ENCODE data around the gene VIPR2.

The VIPR2 gene

DNA sequence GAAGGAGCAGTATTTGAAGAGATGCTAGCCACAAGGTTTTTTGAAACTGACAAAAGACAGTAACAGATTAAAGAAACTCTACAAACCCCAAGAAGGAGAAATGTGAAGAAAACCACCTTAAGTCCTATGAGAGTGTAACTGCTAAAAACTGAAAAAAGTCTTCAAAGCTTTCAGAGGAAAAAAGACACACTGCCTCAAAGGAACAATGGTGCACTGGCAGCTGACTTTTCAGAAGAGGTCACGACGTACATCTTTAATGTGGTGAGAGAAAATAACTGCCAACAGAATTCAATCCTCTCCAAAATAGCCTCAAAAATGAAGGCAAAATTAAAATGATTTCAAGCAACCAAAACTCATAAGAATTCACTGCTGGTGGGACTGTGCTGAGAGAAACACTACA is 94.0 kb downstream of the VIPR2 start:
- peaks cover 0 to 3% (median 0%) of the 10 kb centered on the region in 4 donors for H3K4me1 ChIP-seq
- H3K27ac ChIP-seq, result no peak overlapping the region
- TF ChIP-seq, protein P1, sequence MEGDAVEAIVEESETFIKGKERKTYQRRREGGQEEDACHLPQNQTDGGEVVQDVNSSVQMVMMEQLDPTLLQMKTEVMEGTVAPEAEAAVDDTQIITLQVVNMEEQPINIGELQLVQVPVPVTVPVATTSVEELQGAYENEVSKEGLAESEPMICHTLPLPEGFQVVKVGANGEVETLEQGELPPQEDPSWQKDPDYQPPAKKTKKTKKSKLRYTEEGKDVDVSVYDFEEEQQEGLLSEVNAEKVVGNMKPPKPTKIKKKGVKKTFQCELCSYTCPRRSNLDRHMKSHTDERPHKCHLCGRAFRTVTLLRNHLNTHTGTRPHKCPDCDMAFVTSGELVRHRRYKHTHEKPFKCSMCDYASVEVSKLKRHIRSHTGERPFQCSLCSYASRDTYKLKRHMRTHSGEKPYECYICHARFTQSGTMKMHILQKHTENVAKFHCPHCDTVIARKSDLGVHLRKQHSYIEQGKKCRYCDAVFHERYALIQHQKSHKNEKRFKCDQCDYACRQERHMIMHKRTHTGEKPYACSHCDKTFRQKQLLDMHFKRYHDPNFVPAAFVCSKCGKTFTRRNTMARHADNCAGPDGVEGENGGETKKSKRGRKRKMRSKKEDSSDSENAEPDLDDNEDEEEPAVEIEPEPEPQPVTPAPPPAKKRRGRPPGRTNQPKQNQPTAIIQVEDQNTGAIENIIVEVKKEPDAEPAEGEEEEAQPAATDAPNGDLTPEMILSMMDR (IDR thresholded peaks at IDR 0.05), result no peak
- H3K27me3 ChIP-seq, result no peaks in the 10 kb centered on the region
- H3K36me3 ChIP-seq, result peaks cover 0 to 8% (median 6%) of the 10 kb centered on the region in 3 donors
- no peak for DNase-seq
- no peak overlapping the region for H3K4me3 ChIP-seq
- peaks cover 0 to 6% (median 0%) of the 10 kb centered on the region in 3 donors for H3K9me3 ChIP-seq
- intact Hi-C loops (cut with DNase I; ENCODE audit: low total_unique reads), result no loop called here

DNA sequence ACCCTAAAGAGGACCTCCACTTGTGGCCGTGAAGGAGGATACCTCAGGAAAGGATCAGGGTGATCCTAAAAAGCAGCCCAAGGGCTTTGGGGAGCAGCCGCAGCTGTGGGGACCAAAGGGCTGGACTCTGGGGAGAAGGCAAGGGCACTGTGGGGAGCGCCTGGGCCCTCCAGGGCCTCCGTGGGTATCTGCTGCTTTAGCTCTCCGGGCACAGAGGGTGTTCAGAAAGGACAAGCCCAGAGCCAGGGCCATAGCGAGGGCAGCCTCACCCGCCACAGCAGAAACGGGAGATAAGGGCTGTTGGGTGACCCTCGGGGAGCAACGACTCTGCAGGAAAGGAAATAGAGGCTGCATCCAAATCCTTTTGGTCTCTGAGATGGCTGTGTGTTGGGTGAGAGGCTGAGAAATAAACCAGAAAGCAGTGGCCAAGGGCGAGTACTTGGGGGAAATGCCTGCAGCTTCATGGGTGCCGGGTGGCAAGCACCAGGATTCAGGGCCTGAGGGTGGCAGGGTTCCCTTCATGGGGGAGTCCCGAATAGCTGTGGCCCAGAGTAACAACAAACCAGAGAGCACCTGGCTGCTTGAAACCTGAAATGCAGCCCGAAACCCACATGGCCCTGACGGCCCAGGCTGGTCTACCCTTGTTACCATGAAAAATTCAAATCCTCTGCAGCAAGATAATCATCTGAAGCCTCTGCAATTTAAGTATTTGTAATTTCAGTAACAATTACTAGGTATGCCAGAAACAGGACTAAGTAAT is 95.2 kb downstream of the VIPR2 start:
- Histone ChIP-seq H3K27ac (no peak overlapping the region), H3K4me3 (no peak overlapping the region), H3K27me3 (no peaks in the 10 kb centered on the region), H3K36me3 (no peaks in the 10 kb centered on the region), H3K4me1 (peaks cover 0 to 3% (median 0%) of the 10 kb centered on the region in 4 donors), H3K9me3 (peaks cover 0 to 6% (median 0%) of the 10 kb centered on the region in 3 donors)
- TF ChIP-seq, protein P1 (IDR thresholded peaks at IDR 0.05), result no peak
- DNase-seq, result peak in 1 of 2 donors; percentile 7
- intact Hi-C loops (cut with DNase I; ENCODE audit: low total_unique reads), result no loop called here

DNA sequence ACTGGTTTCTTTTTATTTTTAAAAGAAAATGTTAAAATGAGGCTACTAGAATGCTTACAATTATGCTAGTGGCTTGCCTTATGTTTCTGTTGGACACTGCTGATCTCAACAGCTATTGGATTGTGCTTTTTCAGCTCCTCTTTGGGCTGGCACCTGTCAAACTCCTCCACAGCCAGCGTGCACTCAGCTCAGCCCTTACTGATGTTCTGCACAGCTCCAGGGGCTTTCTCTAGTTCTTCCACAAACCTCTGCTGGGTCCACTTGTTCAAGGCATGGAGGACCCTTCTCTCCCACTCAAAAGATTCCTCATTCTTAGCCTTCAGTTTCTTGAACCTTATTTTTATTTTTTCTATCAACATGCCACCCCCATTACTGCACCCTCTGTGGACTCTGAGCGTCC is 96.0 kb downstream of the VIPR2 start:
- H3K27me3 ChIP-seq, result no peaks in the 10 kb centered on the region
- no peak overlapping the region for H3K4me3 ChIP-seq
- TF ChIP-seq, protein P1 (IDR thresholded peaks at IDR 0.05), result no peak
- no peak overlapping the region for H3K27ac ChIP-seq
- DNase-seq, result no peak
- no peaks in the 10 kb centered on the region for H3K36me3 ChIP-seq
- H3K9me3 ChIP-seq, result peaks cover 0 to 6% (median 0%) of the 10 kb centered on the region in 3 donors
- intact Hi-C loops (cut with DNase I; ENCODE audit: low total_unique reads), result no loop called here
- peaks cover 0 to 3% (median 0%) of the 10 kb centered on the region in 4 donors for H3K4me1 ChIP-seq

DNA sequence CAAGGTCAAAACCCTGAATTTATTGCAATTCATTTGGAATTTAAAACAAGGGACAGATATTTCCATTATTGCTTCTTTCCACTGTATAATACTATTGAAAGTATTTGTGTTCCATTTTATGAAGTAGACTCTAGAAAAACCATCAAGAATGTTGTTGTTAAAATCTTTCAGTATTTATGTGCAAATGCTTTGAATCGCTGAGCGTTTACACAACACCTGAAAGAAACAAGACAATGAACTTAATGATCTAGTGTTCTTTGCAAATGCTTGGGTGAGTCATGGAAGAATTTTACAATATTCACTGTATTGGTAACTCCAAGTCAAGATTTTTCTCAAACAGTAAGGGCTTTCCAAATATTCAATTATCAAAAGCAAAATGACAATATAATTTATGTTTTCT is 97.1 kb downstream of the VIPR2 start:
- intact Hi-C loops (cut with DNase I; ENCODE audit: low total_unique reads), result no loop called here
- DNase-seq, result no peak

DNA sequence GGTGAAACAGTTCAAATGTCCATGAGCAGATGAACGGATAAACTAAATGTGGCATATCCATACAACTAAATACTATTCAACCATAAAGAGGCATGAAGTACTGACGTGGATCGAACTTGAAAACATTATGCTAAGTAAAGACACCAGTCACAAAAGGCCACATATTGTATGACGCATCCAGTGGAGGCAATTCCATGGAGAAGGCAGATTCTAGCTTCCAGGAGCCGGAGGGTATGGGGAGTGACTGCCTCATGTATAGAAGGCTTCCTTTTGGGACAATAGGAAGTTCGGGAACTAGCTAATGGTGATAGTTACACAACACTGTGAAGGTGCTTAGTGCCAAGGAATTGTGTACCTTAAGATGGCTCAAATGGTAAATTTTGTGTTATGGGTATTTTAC is 98.4 kb downstream of the VIPR2 start:
- no peaks in the 10 kb centered on the region for H3K9me3 ChIP-seq
- no peak overlapping the region for H3K27ac ChIP-seq
- H3K4me1 ChIP-seq, result peaks cover 0 to 20% (median 15%) of the 10 kb centered on the region in 4 donors
- TF ChIP-seq, protein P1 (IDR thresholded peaks at IDR 0.05), result no peak
- H3K27me3 ChIP-seq, result no peaks in the 10 kb centered on the region
- intact Hi-C loops (cut with DNase I; ENCODE audit: low total_unique reads), result no loop called here
- H3K4me3 ChIP-seq, result no peak overlapping the region
- H3K36me3 ChIP-seq, result no peaks in the 10 kb centered on the region
- DNase-seq, result no peak

More for the DNA sequence above, 97.1 kb downstream of the VIPR2 start:
- Histone ChIP-seq H3K27ac (no peak overlapping the region), H3K36me3 (no peaks in the 10 kb centered on the region), H3K4me3 (no peak overlapping the region), H3K4me1 (peaks cover 0 to 8% (median 5%) of the 10 kb centered on the region in 4 donors), H3K27me3 (no peaks in the 10 kb centered on the region), H3K9me3 (peaks cover 0 to 6% (median 0%) of the 10 kb centered on the region in 3 donors)
- TF ChIP-seq, protein P1 (IDR thresholded peaks at IDR 0.05), result no peak

Data from tibial artery (tissue), 4 donors.